ENCODE results near the gene CAGE1.
"Not testable (repeated sequence)": the region's sequence is repeated elsewhere in the genome, so short reads cannot be mapped to it uniquely, and the experiment has no call there.

CAGE1 gene

GRCh38 chr6:7338031-7338430 is 51.5 kb downstream of the CAGE1 start:
- DNase-seq: no peak

GRCh38 chr6:7335519-7335918 is 54.0 kb downstream of the CAGE1 start:
- Mint-ChIP-seq H3K36me3 (ENCODE audit: low read depth) (no peaks in the 10 kb centered on the region), H3K27ac (no peak overlapping the region), H3K4me3 (no peak overlapping the region), H3K9me3 (no peaks in the 10 kb centered on the region), H3K27me3 (peaks cover 3% of the 10 kb centered on the region), H3K4me1 (ENCODE audit: low read depth) (no peaks in the 10 kb centered on the region)
- DNase-seq: no peak

More at GRCh38 chr6:7338031-7338430, 51.5 kb downstream of the CAGE1 start:
- Mint-ChIP-seq H3K27ac (no peak overlapping the region), H3K4me1 (ENCODE audit: low read depth) (no peaks in the 10 kb centered on the region), H3K4me3 (no peak overlapping the region), H3K27me3 (peaks cover 3% of the 10 kb centered on the region), H3K9me3 (no peaks in the 10 kb centered on the region), H3K36me3 (ENCODE audit: low read depth) (no peaks in the 10 kb centered on the region)

- Mint-ChIP-seq H3K4me1 (ENCODE audit: low read depth) (no peaks in the 10 kb centered on the region), H3K9me3 (no peaks in the 10 kb centered on the region), H3K27ac (no peak overlapping the region), H3K4me3 (no peak overlapping the region), H3K36me3 (ENCODE audit: low read depth) (no peaks in the 10 kb centered on the region), H3K27me3 (no peaks in the 10 kb centered on the region)
- DNase-seq: no peak
Measured at GRCh38 chr6:7334685-7335084, 54.9 kb downstream of the CAGE1 start.

- no peaks in the 10 kb centered on the region for H3K27me3 Mint-ChIP-seq
- no peak for DNase-seq
- H3K4me1 Mint-ChIP-seq (ENCODE audit: low read depth): no peaks in the 10 kb centered on the region
- H3K36me3 Mint-ChIP-seq (ENCODE audit: low read depth): no peaks in the 10 kb centered on the region
- H3K9me3 Mint-ChIP-seq: no peaks in the 10 kb centered on the region
- H3K27ac Mint-ChIP-seq: no peak overlapping the region
- H3K4me3 Mint-ChIP-seq: no peak overlapping the region
Measured at GRCh38 chr6:7332090-7332745, 57.3 kb downstream of the CAGE1 start.

- H3K9me3 Mint-ChIP-seq: no peaks in the 10 kb centered on the region
- DNase-seq: no peak
- no peak overlapping the region for H3K27ac Mint-ChIP-seq
- H3K36me3 Mint-ChIP-seq (ENCODE audit: low read depth): no peaks in the 10 kb centered on the region
- no peak overlapping the region for H3K4me3 Mint-ChIP-seq
- no peaks in the 10 kb centered on the region for H3K4me1 Mint-ChIP-seq (ENCODE audit: low read depth)
- no peaks in the 10 kb centered on the region for H3K27me3 Mint-ChIP-seq
Measured at GRCh38 chr6:7331452-7331851, 58.1 kb downstream of the CAGE1 start.

GRCh38 chr6:7328243-7328642 is 61.3 kb downstream of the CAGE1 start:
- Mint-ChIP-seq H3K9me3 (no peaks in the 10 kb centered on the region), H3K4me1 (ENCODE audit: low read depth) (no peaks in the 10 kb centered on the region), H3K36me3 (ENCODE audit: low read depth) (no peaks in the 10 kb centered on the region), H3K27ac (no peak overlapping the region), H3K4me3 (no peak overlapping the region), H3K27me3 (peaks cover 6% of the 10 kb centered on the region)
- DNase-seq: no peak

DNA sequence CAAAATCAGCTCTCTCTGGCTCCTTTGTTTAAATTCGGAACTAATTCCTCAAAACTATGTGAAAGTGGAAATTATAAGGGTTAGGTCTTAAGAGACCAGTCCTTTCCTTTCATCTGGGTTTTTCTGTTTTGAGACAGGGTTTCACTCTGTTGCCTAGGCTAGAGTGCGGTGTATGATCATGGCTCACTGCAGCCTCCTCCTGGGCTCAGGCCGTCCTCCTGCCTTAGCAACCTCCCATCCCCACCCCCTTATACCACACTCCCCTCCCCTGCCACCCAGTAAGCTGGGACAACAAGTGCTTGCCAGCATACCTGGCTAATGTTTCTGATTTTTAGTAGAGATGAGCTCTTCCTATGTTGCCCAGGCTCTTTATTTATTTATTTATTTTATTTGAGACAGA is 63.8 kb downstream of the CAGE1 start:
- H3K27me3 Mint-ChIP-seq: peaks cover 6% of the 10 kb centered on the region
- H3K36me3 Mint-ChIP-seq (ENCODE audit: low read depth): no peaks in the 10 kb centered on the region
- no peaks in the 10 kb centered on the region for H3K4me1 Mint-ChIP-seq (ENCODE audit: low read depth)
- H3K27ac Mint-ChIP-seq: no peak overlapping the region
- no peaks in the 10 kb centered on the region for H3K9me3 Mint-ChIP-seq
- DNase-seq: no peak
- H3K4me3 Mint-ChIP-seq: no peak overlapping the region

DNA sequence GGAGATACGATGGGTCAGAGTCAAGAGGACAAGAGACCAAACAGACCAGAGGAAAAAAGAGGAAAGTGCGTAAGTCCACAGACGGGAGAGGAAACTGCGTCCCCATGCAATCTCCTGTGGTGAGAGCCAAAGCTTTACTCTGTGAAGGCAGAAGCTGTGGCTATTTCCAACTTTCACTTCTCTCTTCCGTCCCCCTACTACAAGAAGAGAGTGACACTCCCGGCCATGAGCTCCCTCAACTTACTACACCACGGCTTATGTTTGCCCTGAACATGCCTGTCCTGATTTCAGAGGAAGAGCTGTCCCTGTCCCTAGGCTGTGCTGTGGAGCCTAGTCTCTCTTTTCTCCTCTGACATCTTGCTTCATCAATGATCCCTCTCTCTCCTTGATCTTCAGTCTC is 65.0 kb downstream of the CAGE1 start:
- Mint-ChIP-seq H3K4me3 (no peak overlapping the region), H3K27me3 (peaks cover 6% of the 10 kb centered on the region), H3K27ac (no peak overlapping the region), H3K9me3 (no peaks in the 10 kb centered on the region), H3K4me1 (ENCODE audit: low read depth) (no peaks in the 10 kb centered on the region), H3K36me3 (ENCODE audit: low read depth) (no peaks in the 10 kb centered on the region)
- DNase-seq: no peak

- Mint-ChIP-seq H3K27me3 (peaks cover 6% of the 10 kb centered on the region), H3K36me3 (ENCODE audit: low read depth) (no peaks in the 10 kb centered on the region), H3K4me3 (no peak overlapping the region), H3K4me1 (ENCODE audit: low read depth) (no peaks in the 10 kb centered on the region), H3K27ac (no peak overlapping the region), H3K9me3 (no peaks in the 10 kb centered on the region)
- DNase-seq: no peak
Measured at GRCh38 chr6:7323074-7323473, 66.5 kb downstream of the CAGE1 start.

DNA sequence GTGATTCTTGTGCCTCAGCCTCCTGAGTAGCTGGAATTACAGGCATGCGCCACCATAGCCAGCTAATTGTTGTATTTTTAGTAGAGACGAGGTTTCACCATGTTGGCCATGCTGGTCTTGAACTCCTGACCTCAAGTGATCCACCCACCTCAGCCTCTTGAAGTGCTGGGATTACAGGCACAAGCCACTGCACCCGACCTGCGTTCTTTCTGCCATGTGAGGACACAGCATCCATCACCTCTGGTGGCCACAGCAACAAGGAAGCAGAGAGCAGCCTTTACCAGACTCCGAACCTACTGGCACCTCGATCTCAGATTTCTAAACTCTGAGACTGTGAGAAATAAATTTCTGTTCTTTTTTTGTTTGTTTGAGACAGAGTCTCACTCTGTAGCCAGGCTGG is 67.7 kb downstream of the CAGE1 start:
- not testable (repeated sequence) for DNase-seq; H3K27me3 Mint-ChIP-seq; H3K4me1 Mint-ChIP-seq (ENCODE audit: low read depth); H3K9me3 Mint-ChIP-seq; H3K4me3 Mint-ChIP-seq; H3K36me3 Mint-ChIP-seq (ENCODE audit: low read depth); H3K27ac Mint-ChIP-seq

DNA sequence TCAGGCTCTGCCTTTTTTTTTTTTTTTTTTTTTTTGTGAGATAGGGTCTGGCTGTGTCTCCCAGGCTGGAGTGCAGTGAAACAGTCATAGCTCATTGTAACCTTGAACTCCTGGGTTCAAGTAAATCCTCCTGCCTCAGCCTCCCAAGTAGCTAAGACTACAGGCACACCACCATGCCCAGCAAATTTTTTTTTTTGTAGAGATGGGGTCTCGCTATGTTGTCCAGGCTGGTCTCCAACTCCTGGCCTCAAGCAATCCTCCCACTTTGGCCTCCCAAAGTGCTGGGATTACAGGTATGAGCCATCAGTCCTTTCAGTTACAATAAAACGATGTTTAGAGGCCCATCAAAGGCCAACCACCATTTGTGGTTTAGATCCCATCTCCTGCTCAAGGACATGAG is 70.1 kb downstream of the CAGE1 start:
- not testable (repeated sequence) for H3K27me3 Mint-ChIP-seq; H3K9me3 Mint-ChIP-seq; H3K36me3 Mint-ChIP-seq (ENCODE audit: low read depth); H3K4me1 Mint-ChIP-seq (ENCODE audit: low read depth); DNase-seq; H3K27ac Mint-ChIP-seq; H3K4me3 Mint-ChIP-seq

DNA sequence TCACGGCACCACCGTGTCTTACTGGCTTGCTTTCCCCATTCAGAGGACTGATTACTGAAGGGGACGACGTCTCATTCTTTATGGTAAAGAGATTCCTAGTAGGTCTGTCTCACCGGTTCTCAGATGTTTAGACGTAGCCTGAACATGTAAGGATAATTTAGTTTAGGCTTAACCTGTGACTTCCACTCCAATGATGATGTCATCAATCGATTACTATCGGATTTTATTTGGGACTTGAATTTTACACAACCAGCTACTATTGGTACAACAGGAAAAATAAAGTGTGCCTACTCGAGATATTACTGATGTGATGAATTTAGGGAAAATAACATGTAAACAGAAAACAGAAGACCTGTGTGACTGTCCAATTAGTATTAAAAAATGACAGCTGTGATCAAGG is 72.0 kb downstream of the CAGE1 start:
- H3K4me1 Mint-ChIP-seq (ENCODE audit: low read depth): peaks cover 17% of the 10 kb centered on the region
- H3K27me3 Mint-ChIP-seq: no peaks in the 10 kb centered on the region
- H3K4me3 Mint-ChIP-seq: no peak overlapping the region
- no peaks in the 10 kb centered on the region for H3K9me3 Mint-ChIP-seq
- DNase-seq: no peak
- no peak overlapping the region for H3K27ac Mint-ChIP-seq
- H3K36me3 Mint-ChIP-seq (ENCODE audit: low read depth): peaks cover 2% of the 10 kb centered on the region

DNA sequence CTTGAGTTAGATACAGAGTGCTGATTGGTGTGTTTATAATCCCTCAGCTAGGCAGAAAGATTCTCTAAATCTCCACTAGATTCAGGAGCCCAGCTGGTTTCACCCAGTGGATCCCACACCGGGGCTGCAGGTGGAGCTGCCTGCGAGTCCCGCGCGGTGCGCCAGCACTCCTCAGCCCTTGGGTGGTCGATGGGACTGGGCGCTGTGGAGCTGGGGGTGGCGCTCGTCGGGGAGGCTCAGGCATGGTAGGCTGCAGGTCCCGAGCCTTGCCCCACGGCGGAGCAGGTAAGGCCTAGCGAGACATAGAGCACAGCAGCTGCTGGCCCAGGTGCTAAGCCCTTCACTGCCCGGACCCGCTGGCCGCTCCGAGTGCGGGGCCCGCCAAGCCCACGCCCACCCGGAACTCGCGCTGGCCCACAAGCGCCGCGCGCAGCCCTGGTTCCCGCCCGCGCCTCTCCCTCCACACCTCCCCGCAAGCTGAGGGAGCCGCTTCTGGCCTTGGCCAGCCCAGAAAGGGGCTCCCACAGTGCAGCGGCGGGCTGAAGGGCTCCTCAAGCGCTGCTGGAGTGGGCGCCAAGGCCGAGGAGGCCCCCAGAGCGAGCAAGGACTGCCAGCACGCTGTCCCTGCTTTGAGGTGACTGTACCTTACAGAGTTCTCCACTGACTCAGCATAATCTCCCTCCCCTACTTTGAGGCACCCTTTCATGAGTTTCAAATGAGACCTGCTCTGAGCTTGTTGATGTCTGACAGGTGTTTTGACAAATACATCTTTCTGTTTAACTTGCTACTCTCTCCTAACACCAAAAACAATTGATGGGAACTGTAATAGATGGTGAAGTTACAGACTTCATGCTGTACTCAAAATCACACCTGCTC is 72.6 kb downstream of the CAGE1 start:
- Mint-ChIP-seq H3K27me3 (no peaks in the 10 kb centered on the region), H3K4me1 (ENCODE audit: low read depth) (peaks cover 17% of the 10 kb centered on the region), H3K27ac (no peak overlapping the region), H3K9me3 (no peaks in the 10 kb centered on the region), H3K36me3 (ENCODE audit: low read depth) (peaks cover 8% of the 10 kb centered on the region), H3K4me3 (no peak overlapping the region)
- DNase-seq: no peak

DNA sequence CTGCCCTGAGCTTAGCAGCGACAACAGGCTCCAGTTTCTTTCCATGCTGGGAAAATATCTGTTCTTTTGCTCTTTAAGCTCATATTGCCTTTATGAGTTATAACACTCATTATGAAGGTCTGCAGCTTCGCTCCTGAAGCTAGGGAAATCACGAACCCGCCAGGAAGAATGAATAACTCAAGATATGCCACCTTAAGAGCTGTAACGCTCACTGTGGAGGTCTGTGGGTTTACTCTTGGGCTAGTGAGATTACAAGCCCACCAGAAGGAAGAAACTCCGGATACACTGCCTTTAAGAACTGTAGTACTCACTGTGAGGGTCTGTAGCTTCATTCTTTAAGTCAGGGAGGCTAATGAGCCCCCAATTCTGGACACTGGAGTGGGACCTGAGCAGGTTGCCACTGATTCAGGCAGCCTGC is 73.6 kb downstream of the CAGE1 start:
- DNase-seq: no peak
- Mint-ChIP-seq H3K4me3 (no peak overlapping the region), H3K9me3 (no peaks in the 10 kb centered on the region), H3K36me3 (ENCODE audit: low read depth) (peaks cover 15% of the 10 kb centered on the region), H3K27me3 (no peaks in the 10 kb centered on the region), H3K4me1 (ENCODE audit: low read depth) (peaks cover 24% of the 10 kb centered on the region), H3K27ac (no peak overlapping the region)

Measured in activated T-cell treated with anti-CD3 and anti-CD28 coated beads, Interleukin-2, amount 50 U/mL, for 24 hours (primary cell).